ENCODE measurements around the gene EPS8L2. TPM values are rescaled to one million over a fixed set of nuclear protein-coding genes. Genes with fewer than 3 reads are reported as not detected.

EPS8L2 gene
- total and polyA plus RNA-seq, 2 of the 8 experiments (the other 6 are each of a cell fraction or from before 2014, with no cell fraction given) = 38.5 to 57.0 TPM

GRCh38 chr11:691710-692590 lies 14.1 kb upstream of the EPS8L2 start:
- H4K20me1 ChIP-seq (replicated peaks in 1 of 2; ENCODE audit: control insufficient read depth in 1 of 2, insufficient read depth in 2 of 2, low read length in 2 of 2) = peaks cover 10 to 15% of the 10 kb centered on the region in 2 experiments
- FAIRE-seq (no peak), DNase-seq (ENCODE audit: low read depth in 1 of 2, low spot score in 2 of 2) (no peak)
- no peak overlapping the region for H2AFZ ChIP-seq (ENCODE audit: low read length)
- no peak overlapping the region for H4K91ac ChIP-seq (replicated peaks; ENCODE audit: insufficient read length, low read length)
- peaks cover 7% of the 10 kb centered on the region; the same call in 1 of the 2 replicates for H3K23me2 ChIP-seq (ENCODE audit: low read depth, low read length)
- H3K4me2 ChIP-seq (ENCODE audit: insufficient read depth in 1 of 2, low read depth in 2 of 2, low read length in 2 of 2) = no peak overlapping the region
- TF ChIP-seq CTCF (IDR thresholded peaks at IDR 0.05; ENCODE audit: control extremely low read depth in 1 of 3, insufficient read depth in 1 of 3, low read depth in 1 of 3, low read length in 3 of 3) (no peak), USF2 (IDR thresholded peaks at IDR 0.05; ENCODE audit: low read length) (no peak), CBX8 (IDR thresholded peaks at IDR 0.05; ENCODE audit: borderline replicate concordance, low read depth, low read length) (no peak), HDAC2 (IDR thresholded peaks at IDR 0.05; ENCODE audit: borderline replicate concordance in 1 of 2, low read depth in 2 of 2, low read length in 2 of 2) (no peak), POLR2AphosphoS5 (IDR thresholded peaks at IDR 0.05; ENCODE audit: low read depth, low read length) (no peak)
- WGBS, 2 experiments (ENCODE audit: extremely low coverage in 1 of 2, insufficient coverage in 1 of 2, insufficient read length in 1 of 2, insufficient replicate concordance in 2 of 2, low coverage in 1 of 2, low lambda C conversion rate in 2 of 2, missing lambda C conversion rate in 1 of 2) = 93% methylated on average over 18 of the region's 18 CpGs; no CpG with 5 or more reads in 1 of the 2 experiments
- H2BK20ac ChIP-seq (ENCODE audit: low read length) = no peak overlapping the region; the same call in 1 of the 2 replicates
- H3K4me1 ChIP-seq (replicated peaks in 1 of 4; ENCODE audit: control insufficient read depth in 3 of 4, insufficient read depth in 4 of 4, low read length in 3 of 4) = peaks cover 0 to 22% (median 5%) of the 10 kb centered on the region in 4 experiments; a peak in 6 of 7 replicates
- H3K79me1 ChIP-seq (ENCODE audit: low read depth, low read length) = peaks cover 12% of the 10 kb centered on the region; the same call in 1 of the 2 replicates
- no peak overlapping the region for H3K9ac ChIP-seq (replicated peaks in 1 of 4; ENCODE audit: extremely low read depth in 1 of 4, low read depth in 3 of 4, low read length in 3 of 4)
- no peak overlapping the region for H3K4me3 ChIP-seq (ENCODE audit: extremely low read depth in 1 of 4, insufficient read depth in 2 of 4, low read depth in 3 of 4, low read length in 4 of 4)
- H3K79me2 ChIP-seq (ENCODE audit: control insufficient read depth in 1 of 2, insufficient read depth in 2 of 2, low read length in 2 of 2) = peaks cover 5 to 33% of the 10 kb centered on the region in 2 experiments; a peak in 3 of 4 replicates
- POLR2A ChIA-PET (ENCODE audit: partially characterized antibody) = interaction anchor here (1.0 to 2.8 kb wide), 6 partner anchors 12 to 56 kb away, joined by 3 to 9 read pairs (median 4); partner anchors contain the start of gene TALDO1
- no peak overlapping the region for H2BK120ac ChIP-seq (replicated peaks; ENCODE audit: low read depth, low read length)
- H2BK12ac ChIP-seq (ENCODE audit: low read depth, low read length) = peak overlapping the region; percentile 50; the same call in 1 of the 2 replicates
- H3K36me3 ChIP-seq (ENCODE audit: control insufficient read depth in 2 of 4, insufficient read depth in 4 of 4, low read length in 3 of 4) = peaks cover 2 to 23% (median 11%) of the 10 kb centered on the region in 4 experiments; a peak in 7 of 8 replicates
- no peak overlapping the region for H3K56ac ChIP-seq (replicated peaks; ENCODE audit: insufficient read length, low read depth, low read length)
- no peak overlapping the region for H2BK15ac ChIP-seq (ENCODE audit: low read length)
- H3K4ac ChIP-seq (replicated peaks; ENCODE audit: insufficient read length, low read depth, low read length) = no peak overlapping the region
- peaks cover 0 to 2% of the 10 kb centered on the region in 2 experiments; a peak in 1 of 4 replicates for H3K9me3 ChIP-seq (ENCODE audit: insufficient read depth in 2 of 2, low read depth in 1 of 2, low read length in 1 of 2)
- CTCF ChIA-PET (ENCODE audit: partially characterized antibody) = interaction anchor here (0.7 to 2.1 kb wide), 7 partner anchors 10 to 65 kb away, joined by 3 to 10 read pairs (median 3); no protein-coding TSS in a partner anchor
- H4K8ac ChIP-seq (ENCODE audit: extremely low read depth, insufficient read depth, low read length) = no peak overlapping the region; the same call in 1 of the 2 replicates
- H3K27ac ChIP-seq (ENCODE audit: low read depth, low read length) = no peak overlapping the region
- no peaks in the 10 kb centered on the region for H3K27me3 ChIP-seq (replicated peaks in 1 of 4; ENCODE audit: control insufficient read depth in 3 of 4, extremely low read depth in 1 of 4, insufficient read depth in 3 of 4, low read length in 3 of 4)
- H3K14ac ChIP-seq (ENCODE audit: insufficient read length) = no peak overlapping the region
- no peak overlapping the region for H4K5ac ChIP-seq (ENCODE audit: insufficient read length, low read depth, low read length)
- H3K23ac ChIP-seq (ENCODE audit: insufficient read length) = no peak overlapping the region
- H3K18ac ChIP-seq (ENCODE audit: extremely low read depth, low read length) = no peak overlapping the region; the same call in 1 of the 2 replicates
- H2BK5ac ChIP-seq (ENCODE audit: low read depth, low read length) = no peak overlapping the region
- no peak overlapping the region for H2AK5ac ChIP-seq (ENCODE audit: low read depth, low read length)

All from H1 (cell line).